T-helper 1 cell (primary cell): ENCODE measurements around the gene RAET1G.
"Not testable (repeated sequence)": the region's sequence is repeated elsewhere in the genome, so short reads cannot be mapped to it uniquely, and the experiment has no call there.

Source experiments
- DNase-seq, 5 donors: peaks; one replicate each; pipeline ENCODE4 v3.0.0-alpha.2; 2012 to 2020
- total RNA-seq, 4 donors: gene quantifications; one replicate each; lab custom pipeline; 2026; lab: John Stamatoyannopoulos, UW

The RAET1G gene, protein sequence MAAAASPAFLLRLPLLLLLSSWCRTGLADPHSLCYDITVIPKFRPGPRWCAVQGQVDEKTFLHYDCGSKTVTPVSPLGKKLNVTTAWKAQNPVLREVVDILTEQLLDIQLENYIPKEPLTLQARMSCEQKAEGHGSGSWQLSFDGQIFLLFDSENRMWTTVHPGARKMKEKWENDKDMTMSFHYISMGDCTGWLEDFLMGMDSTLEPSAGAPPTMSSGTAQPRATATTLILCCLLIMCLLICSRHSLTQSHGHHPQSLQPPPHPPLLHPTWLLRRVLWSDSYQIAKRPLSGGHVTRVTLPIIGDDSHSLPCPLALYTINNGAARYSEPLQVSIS
- 0 to 0.47 (median 0.11) reads per million in 4 donors for total RNA-seq

GRCh38 chr6:149922642-149923326, at the start of gene RAET1G:
TSS of gene RAET1G (minus strand) at chr6:149923121. CDS start at chr6:149923010, 111 bp downstream.
- peak; percentile 57 to 83 (median 72) for DNase-seq

DNA sequence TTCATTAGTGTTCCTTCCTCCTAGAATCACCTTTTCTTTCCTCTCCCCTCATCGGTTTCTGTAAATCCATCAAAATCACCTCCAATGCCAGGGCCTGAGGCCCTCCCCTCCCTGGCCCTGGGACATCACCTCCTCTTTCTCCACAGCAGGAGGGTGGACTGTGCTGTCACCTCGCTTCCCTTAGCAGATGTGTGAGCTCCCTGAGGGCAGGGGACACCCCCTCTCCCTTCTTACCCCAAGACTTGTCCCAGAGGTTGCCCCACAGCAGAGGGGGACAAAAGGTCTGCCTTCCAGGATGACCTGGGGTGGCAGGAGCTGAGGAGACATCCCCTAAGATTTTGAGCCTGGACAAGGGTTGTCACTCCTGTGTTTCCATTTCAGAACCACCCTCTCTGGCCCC, 46.7 kb upstream of the RAET1G start:
- no peak for DNase-seq

DNA sequence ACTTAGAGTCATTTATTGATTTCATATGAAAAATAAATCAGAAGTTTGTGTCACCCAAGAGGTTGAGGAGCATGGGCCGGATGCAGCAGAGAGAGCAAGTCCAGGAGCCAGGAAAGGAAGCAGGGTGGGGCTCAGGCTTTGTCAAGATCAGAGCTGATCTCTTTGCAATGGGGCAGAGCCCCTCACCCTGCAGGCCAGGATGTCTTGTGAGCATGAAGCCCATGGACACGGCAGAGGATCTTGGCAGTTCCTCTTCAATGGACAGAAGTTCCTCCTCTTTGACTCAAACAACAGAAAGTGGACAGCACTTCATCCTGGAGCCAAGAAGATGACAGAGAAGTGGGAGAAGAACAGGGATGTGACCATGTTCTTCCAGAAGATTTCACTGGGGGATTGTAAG, 46.0 kb upstream of the RAET1G start:
- DNase-seq, result not testable (repeated sequence)

- not testable (repeated sequence) for DNase-seq
Measured at GRCh38 chr6:149967999-149968398, 45.1 kb upstream of the RAET1G start.

GRCh38 chr6:149967591-149967990, 44.7 kb upstream of the RAET1G start:
- DNase-seq, result no peak

DNA sequence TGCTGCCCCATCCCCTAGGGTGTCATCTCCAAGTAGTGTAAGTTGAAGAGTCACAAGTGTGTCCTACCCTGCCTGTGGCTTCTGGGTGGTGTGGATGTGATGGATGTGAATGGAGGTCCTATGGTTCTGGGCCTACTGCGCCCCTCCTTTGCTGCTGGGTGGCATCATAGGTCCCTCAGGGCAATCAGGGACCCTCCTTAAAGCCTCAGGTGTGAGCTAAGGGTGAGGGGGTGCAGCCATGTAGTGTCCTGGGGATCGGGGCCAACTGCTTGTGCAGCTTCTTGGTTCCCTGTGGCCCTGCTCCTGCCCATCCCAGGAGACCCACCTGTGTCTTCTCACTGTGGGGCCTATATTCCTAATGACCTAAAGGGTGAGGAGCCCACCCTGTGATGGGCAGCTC, 43.4 kb upstream of the RAET1G start:
- not testable (repeated sequence) for DNase-seq

DNA sequence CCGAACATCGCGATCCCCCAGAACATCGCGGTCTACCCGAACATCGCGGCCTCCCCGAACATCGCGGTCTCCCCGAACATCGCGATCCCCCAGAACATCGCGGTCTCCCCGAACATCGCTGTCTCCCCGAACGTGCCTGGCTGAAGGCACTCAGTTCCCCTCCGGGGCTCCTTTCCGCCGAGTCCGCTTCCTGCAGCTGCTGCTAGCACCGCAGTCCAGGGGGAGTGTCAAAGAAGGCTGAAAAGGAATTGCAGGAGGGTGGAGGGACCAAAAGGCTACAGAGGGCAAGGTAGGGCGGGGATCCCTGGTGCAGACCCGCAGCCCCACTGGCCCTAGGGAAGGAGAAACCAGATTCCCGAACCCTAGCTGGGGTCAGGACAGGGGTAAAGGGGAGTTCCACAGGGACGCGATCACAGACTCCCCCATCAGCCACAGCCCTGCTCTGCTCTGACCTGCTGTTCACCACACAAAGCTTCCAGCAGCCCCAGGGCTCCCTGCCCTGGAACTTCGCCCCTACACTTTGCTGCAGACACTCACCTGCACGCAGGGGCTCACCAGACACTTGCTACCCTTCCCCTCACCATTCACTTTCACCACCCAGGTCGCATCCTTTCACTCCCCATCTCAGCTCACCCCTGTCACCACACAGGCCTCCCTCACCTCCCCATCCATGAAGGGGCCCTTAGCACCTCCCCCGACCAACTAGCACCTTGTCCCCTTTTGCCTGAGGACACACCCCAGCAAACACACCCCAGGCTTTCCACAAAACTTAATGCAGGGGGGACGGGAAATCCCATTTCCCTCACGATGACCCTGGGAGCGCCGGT, 42.5 kb upstream of the RAET1G start:
- peak in 2 of 5 donors; percentile 26 to 33 for DNase-seq

DNA sequence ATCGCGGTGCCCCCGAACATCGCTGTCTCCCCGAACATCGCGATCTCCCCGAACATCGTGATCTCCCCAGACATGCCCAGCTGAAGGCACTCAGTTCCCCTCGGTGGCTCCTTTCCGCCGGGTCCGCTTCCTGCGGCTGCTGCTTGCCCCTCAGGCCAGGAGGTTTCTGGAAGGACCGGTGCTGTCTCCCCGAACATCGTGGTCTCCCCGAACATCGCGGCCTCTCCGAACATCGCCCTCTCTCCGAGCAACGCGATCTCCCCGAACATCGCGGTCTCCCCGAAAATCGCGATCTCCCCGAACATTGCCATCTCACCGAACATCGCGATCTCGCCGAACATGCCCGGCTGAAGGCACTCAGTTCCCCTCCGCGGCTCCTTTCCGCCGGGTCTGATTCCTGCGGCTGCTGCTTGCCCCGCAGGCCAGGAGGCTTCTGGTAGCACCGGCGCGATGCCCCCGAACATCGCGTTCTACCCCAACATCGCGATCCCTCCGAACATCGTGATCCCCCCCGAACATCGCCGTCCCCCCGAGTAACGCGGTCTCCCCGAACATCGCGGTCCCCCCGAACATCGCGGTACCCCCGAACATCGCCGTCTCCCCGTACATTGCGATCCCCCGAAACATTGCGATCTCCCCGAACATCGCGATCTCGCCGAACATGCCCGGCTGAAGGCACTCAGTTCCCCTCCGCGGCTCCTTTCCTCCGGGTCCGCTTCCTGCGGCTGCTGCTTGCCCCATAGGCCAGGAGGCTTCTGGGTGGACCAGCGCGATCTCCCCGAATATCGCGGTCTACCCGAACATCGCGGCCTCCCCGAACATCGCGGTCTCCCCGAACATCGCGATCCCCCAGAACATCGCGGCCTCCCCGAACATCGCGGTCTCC, 41.6 kb upstream of the RAET1G start:
- DNase-seq, result peak in 2 of 5 donors; percentile 15 to 38

DNA sequence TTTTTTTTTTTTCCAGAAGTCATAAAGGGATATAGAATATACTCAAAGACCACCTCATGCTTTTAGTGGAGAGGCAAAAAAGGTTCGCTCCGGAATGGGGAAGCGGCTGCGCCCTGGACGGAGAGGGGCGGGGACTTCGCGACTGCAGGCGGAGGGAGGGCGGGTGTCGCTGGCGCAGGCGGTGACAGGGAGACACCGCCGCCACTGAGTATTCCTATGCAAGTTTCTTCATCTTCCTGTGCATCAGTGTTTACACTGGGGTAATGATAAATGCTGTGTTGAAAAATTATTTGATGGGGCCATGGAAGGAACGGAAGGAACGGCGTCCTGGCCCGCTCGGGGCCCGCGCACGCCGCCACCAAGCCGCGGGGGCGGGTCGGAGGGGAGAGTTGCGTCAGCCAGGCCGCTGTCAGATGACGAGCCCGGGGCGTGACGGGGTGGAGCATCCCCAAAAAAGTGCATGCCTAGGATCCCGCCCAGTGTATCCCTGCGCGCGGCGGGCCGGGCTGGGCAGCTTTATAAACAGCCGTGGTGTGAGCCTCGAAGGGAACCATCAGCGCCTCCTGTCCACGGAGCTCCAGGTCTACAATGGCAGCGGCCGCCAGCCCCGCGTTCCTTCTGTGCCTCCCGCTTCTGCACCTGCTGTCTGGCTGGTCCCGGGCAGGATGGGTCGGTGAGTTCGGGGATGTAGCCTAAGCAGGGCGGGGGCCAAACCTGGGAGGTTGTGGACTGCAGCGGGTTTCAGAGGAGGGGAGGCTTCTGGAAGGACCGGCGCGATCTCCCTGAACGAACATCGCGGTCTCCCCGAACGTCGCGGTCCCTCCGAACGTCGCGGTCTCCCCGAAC, 40.8 kb upstream of the RAET1G start, which contains the start of gene ULBP1:
ULBP1 (plus strand) TSS at position 482 of the 846 bp plus-strand sequence; CDS start at position 589, 107 bp downstream.
- peak; percentile 49 to 90 (median 59) for DNase-seq

GRCh38 chr6:149963212-149963461, 40.2 kb upstream of the RAET1G start:
- peak in 1 of 5 donors; percentile 75 for DNase-seq

- DNase-seq, result no peak
Measured at GRCh38 chr6:149962461-149963211, 39.7 kb upstream of the RAET1G start.

DNA sequence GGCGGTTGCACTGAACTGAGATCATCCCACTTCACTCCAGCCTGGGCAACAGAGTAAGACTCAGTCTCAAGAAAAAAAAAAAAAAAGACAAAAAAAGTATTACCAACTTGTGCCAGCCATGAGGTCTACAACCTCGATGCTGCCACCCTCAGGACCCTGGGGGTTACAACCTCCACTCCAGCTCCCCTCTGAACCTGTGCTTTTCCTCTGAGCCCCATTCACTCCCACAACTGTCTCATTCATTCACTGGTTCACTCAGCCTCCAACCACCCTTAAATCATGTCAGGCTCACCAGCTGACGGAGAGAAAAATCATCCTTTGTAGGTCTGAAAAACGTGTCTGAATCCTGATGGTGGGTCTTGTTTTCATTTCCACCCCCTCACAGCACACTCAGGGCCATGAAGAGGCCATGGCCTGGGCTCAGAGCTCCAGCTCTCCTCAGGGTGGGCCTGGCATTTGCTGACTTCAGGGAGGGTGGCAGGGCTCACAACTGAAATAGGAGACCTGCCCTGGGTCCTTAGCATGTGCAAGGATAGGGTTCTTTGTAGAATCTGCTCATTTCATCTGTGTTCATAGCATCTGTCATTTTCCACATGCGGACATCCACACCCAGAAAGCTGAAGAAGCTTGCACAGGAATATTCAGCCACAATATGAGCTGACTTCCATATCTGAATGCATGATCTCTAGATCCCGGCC, 39.0 kb upstream of the RAET1G start:
- peak in 2 of 5 donors; percentile 23 to 56 for DNase-seq

- DNase-seq, result no peak
Measured at GRCh38 chr6:149960488-149960887, 37.6 kb upstream of the RAET1G start.

DNA sequence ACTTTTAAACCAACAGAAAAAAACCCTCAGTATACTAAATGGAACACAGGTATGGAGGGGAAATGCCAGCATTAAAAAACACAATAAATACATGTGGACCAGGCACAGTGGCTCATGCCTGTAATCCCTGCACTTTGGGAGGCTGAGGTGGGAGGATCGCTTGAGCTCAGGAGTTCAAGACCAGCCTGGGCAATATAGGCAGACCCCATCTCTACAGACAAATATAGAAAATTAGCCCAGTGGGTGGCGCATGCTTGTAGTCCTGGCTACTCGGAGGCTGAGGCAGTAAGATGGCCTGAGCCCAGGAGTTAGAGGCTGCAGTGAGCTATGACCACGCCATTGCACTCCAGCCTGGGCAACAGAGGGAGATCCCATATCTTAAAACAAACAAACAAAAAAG, 36.9 kb upstream of the RAET1G start:
- not testable (repeated sequence) for DNase-seq

DNA sequence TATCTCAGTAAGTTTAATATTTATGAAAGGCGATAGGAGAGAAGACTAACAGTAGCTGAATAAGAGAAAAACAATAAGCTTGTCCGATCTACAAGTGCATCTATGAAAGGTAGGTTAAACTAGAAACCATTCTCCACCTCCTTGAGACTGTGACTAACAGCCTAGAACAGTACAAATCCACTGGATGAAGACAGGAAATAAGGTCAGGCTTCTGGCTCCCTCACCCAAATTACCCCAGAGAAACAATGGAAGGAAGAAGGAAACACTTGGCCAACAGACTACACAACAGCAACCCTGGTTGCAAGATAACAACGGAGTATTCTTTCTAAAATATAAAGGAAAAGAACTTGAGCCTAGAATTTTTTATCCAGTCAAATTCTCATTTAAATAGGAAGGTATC, 35.2 kb upstream of the RAET1G start:
- not testable (repeated sequence) for DNase-seq

DNA sequence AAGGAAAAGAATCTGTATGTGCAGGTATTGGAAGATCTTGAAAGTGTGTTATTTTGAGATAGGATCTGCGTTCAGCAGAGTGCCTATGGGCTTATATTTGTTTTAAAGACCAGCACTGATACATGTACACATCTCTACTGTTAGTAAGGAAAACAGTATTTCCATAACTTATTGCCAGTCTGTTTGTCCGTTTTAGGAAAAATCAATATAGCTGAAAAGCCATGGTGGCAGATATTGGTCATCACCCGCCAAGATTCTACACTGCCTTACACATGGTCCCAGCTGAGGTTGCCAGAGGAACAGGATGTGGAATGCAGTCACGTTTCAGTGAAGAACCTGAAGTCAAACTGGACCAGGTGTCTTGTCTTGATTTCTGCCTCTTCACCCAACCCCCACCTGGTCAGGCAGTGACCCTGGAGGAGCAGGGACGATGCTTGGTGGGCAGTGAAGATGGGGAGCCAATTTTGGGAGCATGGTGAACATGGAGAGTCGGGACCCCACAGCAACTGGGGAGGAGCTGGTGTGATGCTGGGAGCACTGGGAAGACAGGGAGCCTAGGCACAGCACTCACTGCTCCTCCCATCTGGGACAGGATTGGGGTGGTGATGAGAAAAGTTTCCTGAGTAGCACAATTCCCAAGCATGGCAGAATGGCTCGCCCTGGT, 32.9 kb upstream of the RAET1G start:
- not testable (repeated sequence) for DNase-seq

DNA sequence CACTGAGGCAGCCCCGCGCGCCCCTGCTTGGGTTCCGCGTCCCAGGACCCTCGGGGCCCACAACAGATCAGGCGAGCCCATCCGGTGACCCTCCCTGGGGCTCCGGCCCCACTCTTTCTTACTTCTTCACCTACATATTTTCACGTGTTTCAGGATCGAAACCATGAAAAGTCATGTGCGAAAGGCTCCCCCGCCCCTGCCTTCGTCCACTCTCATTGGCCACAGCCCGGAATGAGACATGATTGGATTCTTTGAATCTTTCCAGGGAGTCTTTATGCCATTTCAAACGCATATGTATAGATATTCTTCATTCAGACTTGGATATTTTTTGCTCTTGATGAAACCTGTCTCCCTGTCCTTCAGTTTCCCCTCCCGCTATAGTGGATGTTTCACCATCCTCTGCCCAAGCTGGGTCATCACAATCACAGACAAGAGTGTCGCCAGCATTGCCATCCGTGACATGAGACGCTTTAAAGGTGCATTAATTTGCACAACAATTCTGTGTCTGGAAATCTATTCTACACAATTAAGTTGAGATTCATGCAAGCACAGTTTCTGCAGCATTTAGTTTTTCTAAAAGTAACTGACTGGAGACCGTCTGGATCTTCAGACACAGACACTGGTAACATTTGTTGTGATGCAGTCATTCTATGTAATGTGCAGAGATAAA, 32.2 kb upstream of the RAET1G start:
- not testable (repeated sequence) for DNase-seq

DNA sequence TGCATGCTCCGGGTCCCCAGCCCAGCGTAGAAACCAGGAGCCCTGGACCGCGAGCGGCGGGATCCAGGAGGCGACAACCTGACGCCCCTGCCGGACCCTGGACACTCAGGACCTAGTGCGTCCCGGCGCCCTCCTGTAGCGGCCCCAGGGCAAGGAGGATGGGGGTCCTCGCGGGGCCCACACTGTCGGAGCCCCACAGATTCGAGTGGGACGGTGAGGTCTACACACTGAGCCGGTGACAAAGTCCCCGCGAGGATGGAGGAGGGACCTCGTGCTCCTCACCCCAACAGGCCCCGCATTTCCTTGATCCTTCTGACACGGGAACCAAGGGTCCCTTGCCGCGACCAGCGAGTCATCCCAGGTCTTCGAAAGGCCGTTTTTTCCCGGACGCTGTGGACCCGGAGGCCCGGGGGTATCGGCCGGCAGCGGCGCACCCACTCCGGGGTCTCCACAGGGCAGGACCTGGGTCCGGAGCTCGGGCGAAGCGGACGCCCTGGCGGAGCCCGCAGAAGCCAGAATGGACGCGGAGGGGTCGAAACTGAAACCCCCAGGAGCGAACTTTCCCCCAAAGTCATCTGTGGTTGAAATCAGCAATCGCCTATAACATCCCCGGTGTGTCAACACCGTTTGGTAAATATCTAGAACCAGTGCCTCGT, 31.5 kb upstream of the RAET1G start:
- DNase-seq, result not testable (repeated sequence)
